H9 (cell line): ENCODE results near the gene DNAJB6. TPM values are rescaled to one million over a fixed set of nuclear protein-coding genes. Genes with fewer than 3 reads are reported as not detected.

Experiments
- DNase-seq: peaks from one replicate; pipeline ENCODE4 v3.0.0-alpha.2; 2017
- H2AFZ ChIP-seq: one replicate; pipeline ENCODE4 v1.6.1; 2013; ENCODE audit warnings: mild to moderate bottlenecking, low read length, control low read depth, moderate library complexity
- H2AK5ac ChIP-seq: 2 replicates; pipeline ENCODE4 v1.6.1; 2013; ENCODE audit warnings: low read length, control low read depth, mixed read lengths; ENCODE audit not compliant: insufficient read length
- H2BK120ac ChIP-seq: one replicate; pipeline ENCODE4 v1.6.1; 2013; ENCODE audit warnings: low read depth, mild to moderate bottlenecking, low read length, control low read depth, inconsistent platforms; ENCODE audit not compliant: poor library complexity, severe bottlenecking
- H2BK12ac ChIP-seq: 2 replicates; pipeline ENCODE4 v1.6.1; 2013; ENCODE audit warnings: low read length, control low read depth, mixed read lengths, low read depth; ENCODE audit not compliant: insufficient read length
- H2BK15ac ChIP-seq: 2 replicates; pipeline ENCODE4 v1.6.1; 2013; ENCODE audit warnings: low read depth, low read length, control low read depth
- H2BK20ac ChIP-seq: one replicate; pipeline ENCODE4 v1.6.1; 2013; ENCODE audit warnings: low read depth, mild to moderate bottlenecking, low read length, control low read depth, inconsistent platforms; ENCODE audit not compliant: poor library complexity, severe bottlenecking
- H2BK5ac ChIP-seq: 2 replicates; pipeline ENCODE4 v1.6.1; 2013; ENCODE audit warnings: low read length, control low read depth, mixed read lengths; ENCODE audit not compliant: insufficient read length
- H3K14ac ChIP-seq: 2 replicates; pipeline ENCODE4 v1.6.1; 2013; ENCODE audit warnings: low read length, control low read depth; ENCODE audit not compliant: insufficient read depth
- H3K18ac ChIP-seq: 2 replicates; pipeline ENCODE4 v1.6.1; 2013; ENCODE audit warnings: low read depth, mild to moderate bottlenecking, mixed read lengths, low read length, control low read depth; ENCODE audit not compliant: insufficient read length
- H3K23ac ChIP-seq: 2 replicates; pipeline ENCODE4 v1.6.1; 2013; ENCODE audit warnings: low read length, control low read depth, mixed read lengths, low read depth; ENCODE audit not compliant: insufficient read length
- H3K23me2 ChIP-seq: 2 replicates; pipeline ENCODE4 v1.6.1; 2013; ENCODE audit warnings: low read depth, mild to moderate bottlenecking, mixed read lengths, low read length, control low read depth; ENCODE audit not compliant: insufficient read length, poor library complexity, severe bottlenecking
- H3K27ac ChIP-seq: 2 replicates; pipeline ENCODE4 v1.5.1; 2013; ENCODE audit warnings: low read length, control low read depth, mixed read lengths, low read depth; ENCODE audit not compliant: insufficient read length
- H3K27me3 ChIP-seq: 2 replicates; pipeline ENCODE4 v1.6.1; 2013; ENCODE audit warnings: low read length, control low read depth, inconsistent platforms; ENCODE audit not compliant: insufficient read depth
- H3K4ac ChIP-seq: 2 replicates; pipeline ENCODE4 v1.6.1; 2013; ENCODE audit warnings: low read depth, mild to moderate bottlenecking, control low read depth, inconsistent platforms, low read length, moderate library complexity
- H3K4me1 ChIP-seq: 2 replicates; pipeline ENCODE4 v1.6.1; 2013; ENCODE audit warnings: low read length, control low read depth, inconsistent platforms; ENCODE audit not compliant: insufficient read depth
- H3K4me2 ChIP-seq: 2 replicates; pipeline ENCODE4 v1.6.1; 2013; ENCODE audit warnings: low read length, control low read depth, mixed read lengths; ENCODE audit not compliant: insufficient read length, insufficient read depth
- H3K56ac ChIP-seq: 2 replicates; pipeline ENCODE4 v1.6.1; 2013; ENCODE audit warnings: low read depth, mild to moderate bottlenecking, mixed read lengths, low read length, control low read depth; ENCODE audit not compliant: insufficient read length
- H3K79me1 ChIP-seq: 2 replicates; pipeline ENCODE4 v1.6.1; 2013; ENCODE audit warnings: low read depth, mild to moderate bottlenecking, moderate library complexity, low read length, control low read depth, inconsistent platforms; ENCODE audit not compliant: insufficient read depth, poor library complexity, severe bottlenecking
- H3K79me2 ChIP-seq: 2 replicates; pipeline ENCODE4 v1.6.1; 2013; ENCODE audit warnings: low read length, control low read depth, inconsistent platforms; ENCODE audit not compliant: insufficient read depth
- H3K9ac ChIP-seq: 2 replicates; pipeline ENCODE4 v1.6.1; 2013; ENCODE audit warnings: low read length, control low read depth, mixed read lengths; ENCODE audit not compliant: insufficient read length; ENCODE audit errors: extremely low read depth
- H3K9me3 ChIP-seq: one replicate; pipeline ENCODE4 v1.6.1; 2013; ENCODE audit warnings: low read depth, low read length, inconsistent platforms; ENCODE audit not compliant: control insufficient read depth
- H3T11ph ChIP-seq: one replicate; pipeline ENCODE4 v1.6.1; 2013; ENCODE audit warnings: mild to moderate bottlenecking, low read length, control low read depth, inconsistent platforms
- H4K20me1 ChIP-seq: one replicate; pipeline ENCODE4 v1.6.1; 2013; ENCODE audit not compliant: control insufficient read depth, insufficient read length, insufficient read depth
- H4K5ac ChIP-seq: 2 replicates; pipeline ENCODE4 v1.6.1; 2013; ENCODE audit warnings: low read depth, mild to moderate bottlenecking, mixed read lengths, low read length, control low read depth; ENCODE audit not compliant: insufficient read length
- H4K8ac ChIP-seq: replicated peaks from 2 replicates; pipeline ENCODE4 v1.6.1; 2013; ENCODE audit warnings: low read length, control low read depth, mixed read lengths, low read depth; ENCODE audit not compliant: insufficient read length
- H4K91ac ChIP-seq: 2 replicates; pipeline ENCODE4 v1.6.1; 2013; ENCODE audit warnings: low read depth, mild to moderate bottlenecking, moderate library complexity, mixed read lengths, low read length, control low read depth; ENCODE audit not compliant: insufficient read length
- H3K27ac Mint-ChIP-seq, 3 experiments: 2 replicates in 2 of 3; 3 replicates in 1 of 3; pipeline ENCODE4 v1.8.0; 2020 to 2021; ENCODE audit warnings: mixed read lengths in 3 of 3, mild to moderate bottlenecking in 1 of 3, moderate library complexity in 1 of 3
- H3K27me3 Mint-ChIP-seq: 2 replicates; pipeline ENCODE4 v1.8.0; 2021; ENCODE audit warnings: low read depth, mild to moderate bottlenecking, moderate library complexity, mixed read lengths
- H3K36me3 Mint-ChIP-seq, 3 experiments: 2 replicates in 2 of 3; 3 replicates in 1 of 3; pipeline ENCODE4 v1.8.0; 2020 to 2021; ENCODE audit warnings: low read depth in 3 of 3, mixed read lengths in 3 of 3; ENCODE audit not compliant: insufficient read depth in 1 of 3
- H3K4me1 Mint-ChIP-seq, 2 experiments: 2 replicates each; pipeline ENCODE4 v1.8.0; 2020; ENCODE audit warnings: mixed read lengths in 2 of 2
- H3K4me3 Mint-ChIP-seq, 2 experiments: 2 replicates in 1 of 2; 3 replicates in 1 of 2; pipeline ENCODE4 v1.8.0; 2020 to 2021; ENCODE audit warnings: mild to moderate bottlenecking in 2 of 2, mixed read lengths in 2 of 2, moderate library complexity in 1 of 2
- H3K9me3 Mint-ChIP-seq, 2 experiments: 2 replicates in 1 of 2; 3 replicates in 1 of 2; pipeline ENCODE4 v1.8.0; 2020; ENCODE audit warnings: mild to moderate bottlenecking in 2 of 2, mixed read lengths in 2 of 2, moderate library complexity in 1 of 2
- CTCF ChIP-seq: fragments of 200-600 bp; sonication (generic); conservative IDR thresholded peaks from 3 replicates; pipeline ENCODE4 v1.8.0; 2021; ENCODE audit warnings: antibody characterized with exemption, mild to moderate bottlenecking
- WGBS: extraction: QIAGEN DNeasy Blood & Tissue Kit; methylation state at CpG from one replicate; pipeline ENCODE4 v1.1.7; 2013; ENCODE audit warnings: missing lambda C conversion rate, low lambda C conversion rate, mixed read lengths; ENCODE audit not compliant: insufficient read length; ENCODE audit errors: extremely low coverage; 5-methylcytosine and 5-hydroxymethylcytosine counted together
- total RNA-seq: library from RNA; stranded (reverse); gene quantifications from 2 replicates; pipeline ENCODE4 v1.2.1, GENCODE V29; 2021

The DNAJB6 gene
- total RNA-seq, 1 experiment from 2014 or later, result 215 TPM

DNA sequence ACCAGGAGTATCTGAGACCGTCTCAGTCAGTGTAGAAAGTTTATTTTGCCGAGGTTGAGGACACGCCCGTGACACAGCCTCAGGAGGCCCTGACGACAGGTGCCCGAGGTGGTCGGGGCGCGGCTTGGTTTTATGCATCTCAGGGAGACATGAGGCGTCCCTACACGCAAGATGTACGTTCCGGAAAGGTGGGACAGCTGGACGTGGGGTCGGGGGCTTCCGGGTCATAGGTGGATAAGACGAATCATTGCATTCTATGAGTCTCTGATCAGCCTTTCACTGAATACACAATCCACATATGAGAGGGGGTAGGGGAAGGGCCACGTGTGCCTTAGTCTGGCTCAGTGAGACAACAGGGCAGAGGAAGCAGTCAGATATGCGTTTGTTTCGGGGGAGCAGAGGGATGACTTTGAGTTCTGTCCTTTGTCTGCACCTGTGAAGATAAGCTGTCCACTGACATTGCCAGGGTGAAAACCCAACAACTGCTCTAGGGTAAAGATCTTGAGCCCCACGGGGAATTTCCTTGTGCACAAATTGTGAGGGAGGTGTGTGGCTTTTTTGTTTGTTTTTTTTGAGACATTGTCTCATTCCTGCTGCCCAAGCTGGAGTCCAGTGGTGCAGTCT is 66.2 kb downstream of the DNAJB6 start:
- Histone ChIP-seq H3K4ac (no peak overlapping the region), H3K56ac (no peak overlapping the region), H2BK15ac (no peak overlapping the region), H3K23ac (no peak overlapping the region), H3K79me1 (peaks cover 9% of the 10 kb centered on the region), H3T11ph (no peak overlapping the region), H3K79me2 (peaks cover 8% of the 10 kb centered on the region; the same call in 1 of the 2 replicates), H2BK20ac (no peak overlapping the region), H2AFZ (no peak overlapping the region), H3K9ac (no peak overlapping the region), H3K27me3 (no peaks in the 10 kb centered on the region), H4K91ac (no peak overlapping the region), H3K4me2 (no peak overlapping the region), H3K27ac (peak overlapping the region; percentile 11), H4K20me1 (no peaks in the 10 kb centered on the region), H3K14ac (no peak overlapping the region; the same call in 1 of the 2 replicates), H2BK120ac (no peak overlapping the region), H3K23me2 (no peaks in the 10 kb centered on the region), H2BK5ac (no peak overlapping the region), H2AK5ac (no peak overlapping the region), H4K8ac (no peak overlapping the region), H4K5ac (no peak overlapping the region), H3K9me3 (no peaks in the 10 kb centered on the region), H3K18ac (no peak overlapping the region), H3K4me1 (no peaks in the 10 kb centered on the region), H2BK12ac (no peak overlapping the region)
- Mint-ChIP-seq H3K9me3 (no peaks in the 10 kb centered on the region; a peak in 1 of 5 replicates), H3K4me1 (peaks cover 3 to 6% of the 10 kb centered on the region in 2 experiments; a peak in 2 of 4 replicates), H3K27me3 (no peaks in the 10 kb centered on the region), H3K4me3 (no peak overlapping the region), H3K27ac (peak overlapping the region in 2 of 3 experiments; percentile 68 to 91; a peak in 4 of 7 replicates), H3K36me3 (peaks cover 22 to 65% (median 47%) of the 10 kb centered on the region in 3 experiments)
- WGBS, result no CpG with 5 or more reads among the region's 21 CpGs
- no peak for TF ChIP-seq CTCF
- no peak for DNase-seq
